PFSK-1 (cell line): ENCODE data around the gene PGBD5.

ENCODE experiments used
- POLR2AphosphoS5 ChIP-seq: IDR thresholded peaks from 2 replicates; pipeline ENCODE4 v1.6.1; 2012; ENCODE audit warnings: low read depth, mild to moderate bottlenecking, control low read depth, low read length, moderate library complexity
- TF ChIP-seq, protein P1 (sequence below), 2 experiments: IDR thresholded peaks; 2 replicates each; pipeline versions ENCODE4 v1.6.1 to v1.8.0; 2011 to 2012; ENCODE audit warnings: low read depth in 2 of 2, low read length in 2 of 2, control low read depth in 1 of 2, inconsistent platforms in 1 of 2, mild to moderate bottlenecking in 1 of 2, moderate library complexity in 1 of 2; ENCODE audit not compliant: insufficient read depth in 1 of 2

DNA sequence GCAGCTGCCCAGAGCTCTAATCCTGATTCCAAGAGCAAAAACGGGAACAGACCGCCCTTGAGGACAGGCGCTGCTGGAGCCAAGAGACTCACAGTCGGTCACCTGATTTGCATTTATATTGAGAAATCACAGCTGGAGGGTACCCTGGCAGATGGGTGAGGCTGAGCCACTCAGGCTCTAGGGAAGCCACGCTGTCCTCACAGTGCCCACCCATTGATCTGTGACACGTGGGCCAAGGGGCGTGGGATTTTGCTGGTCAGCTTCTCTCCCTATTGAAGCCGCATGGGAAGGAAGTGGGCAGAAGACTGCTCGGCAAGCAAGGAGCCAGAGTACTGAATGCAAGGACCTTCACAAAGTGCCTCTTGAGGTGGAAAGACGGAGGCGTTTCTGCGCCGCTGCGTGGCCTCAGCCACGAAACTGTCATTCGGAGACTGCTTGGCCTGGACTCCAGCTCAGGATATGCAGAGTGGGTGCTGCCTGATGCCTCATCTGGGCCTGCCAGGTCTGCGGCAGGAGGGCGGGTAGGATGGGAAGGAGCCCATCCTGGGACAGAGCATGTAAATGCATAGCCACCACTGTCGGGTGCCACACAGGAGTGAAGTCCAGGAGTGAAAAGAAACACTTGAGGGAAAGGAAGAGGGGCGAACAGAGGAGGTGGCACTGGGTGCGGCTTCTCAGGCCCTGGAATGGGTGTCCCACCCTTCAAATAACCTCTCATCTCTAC, 139.8 kb downstream of the PGBD5 start:
- TF ChIP-seq POLR2AphosphoS5, result no peak
- TF ChIP-seq, protein P1, sequence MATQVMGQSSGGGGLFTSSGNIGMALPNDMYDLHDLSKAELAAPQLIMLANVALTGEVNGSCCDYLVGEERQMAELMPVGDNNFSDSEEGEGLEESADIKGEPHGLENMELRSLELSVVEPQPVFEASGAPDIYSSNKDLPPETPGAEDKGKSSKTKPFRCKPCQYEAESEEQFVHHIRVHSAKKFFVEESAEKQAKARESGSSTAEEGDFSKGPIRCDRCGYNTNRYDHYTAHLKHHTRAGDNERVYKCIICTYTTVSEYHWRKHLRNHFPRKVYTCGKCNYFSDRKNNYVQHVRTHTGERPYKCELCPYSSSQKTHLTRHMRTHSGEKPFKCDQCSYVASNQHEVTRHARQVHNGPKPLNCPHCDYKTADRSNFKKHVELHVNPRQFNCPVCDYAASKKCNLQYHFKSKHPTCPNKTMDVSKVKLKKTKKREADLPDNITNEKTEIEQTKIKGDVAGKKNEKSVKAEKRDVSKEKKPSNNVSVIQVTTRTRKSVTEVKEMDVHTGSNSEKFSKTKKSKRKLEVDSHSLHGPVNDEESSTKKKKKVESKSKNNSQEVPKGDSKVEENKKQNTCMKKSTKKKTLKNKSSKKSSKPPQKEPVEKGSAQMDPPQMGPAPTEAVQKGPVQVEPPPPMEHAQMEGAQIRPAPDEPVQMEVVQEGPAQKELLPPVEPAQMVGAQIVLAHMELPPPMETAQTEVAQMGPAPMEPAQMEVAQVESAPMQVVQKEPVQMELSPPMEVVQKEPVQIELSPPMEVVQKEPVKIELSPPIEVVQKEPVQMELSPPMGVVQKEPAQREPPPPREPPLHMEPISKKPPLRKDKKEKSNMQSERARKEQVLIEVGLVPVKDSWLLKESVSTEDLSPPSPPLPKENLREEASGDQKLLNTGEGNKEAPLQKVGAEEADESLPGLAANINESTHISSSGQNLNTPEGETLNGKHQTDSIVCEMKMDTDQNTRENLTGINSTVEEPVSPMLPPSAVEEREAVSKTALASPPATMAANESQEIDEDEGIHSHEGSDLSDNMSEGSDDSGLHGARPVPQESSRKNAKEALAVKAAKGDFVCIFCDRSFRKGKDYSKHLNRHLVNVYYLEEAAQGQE (IDR thresholded peaks at IDR 0.05; ENCODE audit: insufficient read depth in 1 of 2, low read depth in 2 of 2, low read length in 2 of 2), result no peak
